Activated CD4-positive, alpha-beta T cell treated with anti-CD3 and anti-CD28 coated beads, Interleukin-2, amount 50 U/mL, for 24 hours (primary cell): ENCODE data around the gene EMP2.

Experiments
- DNase-seq, 2 donors: peaks; one replicate each; pipeline ENCODE4 v3.0.0-alpha.2; 2020; ENCODE audit warnings: low read depth in 1 of 2, low spot score in 1 of 2

The EMP2 gene

GRCh38 chr16:10610499-10611184, 30.2 kb upstream of the EMP2 start:
- DNase-seq, result no peak

GRCh38 chr16:10609402-10609774, 29.0 kb upstream of the EMP2 start:
- no peak for DNase-seq

DNA sequence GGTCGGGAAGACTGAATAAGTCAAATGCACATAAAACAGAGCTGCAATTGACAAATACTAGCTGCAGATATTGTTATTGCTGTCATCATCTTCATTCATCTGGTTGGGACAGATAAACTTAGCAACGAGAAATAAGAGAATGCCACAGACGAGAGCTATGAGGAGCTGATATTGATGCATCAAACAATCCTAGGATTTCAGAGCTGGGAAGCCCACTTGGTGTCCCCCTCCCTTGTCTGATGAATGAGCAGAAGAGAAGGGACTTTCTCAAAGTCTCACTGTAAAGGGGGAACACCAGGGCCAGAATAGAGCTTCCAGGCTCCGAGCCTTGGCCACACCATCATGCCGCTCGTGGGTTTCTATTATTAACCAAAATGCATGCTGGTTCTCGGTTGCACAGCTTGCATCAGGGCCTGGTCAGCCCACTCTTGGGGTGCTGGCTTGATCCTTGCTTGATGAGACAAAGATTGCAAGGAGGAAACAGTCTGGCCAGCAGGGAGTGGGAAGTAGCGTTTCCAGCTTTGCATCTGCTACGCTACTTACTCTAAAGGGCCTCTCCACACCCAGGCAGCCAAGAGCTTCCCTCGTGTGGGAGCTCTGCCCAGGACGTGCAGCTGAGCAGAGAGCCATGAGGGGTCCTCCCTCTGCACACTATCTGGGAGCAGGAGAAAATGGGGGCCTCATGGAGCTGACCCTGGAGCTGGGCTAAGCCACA, 28.4 kb upstream of the EMP2 start:
- DNase-seq, result no peak

DNA sequence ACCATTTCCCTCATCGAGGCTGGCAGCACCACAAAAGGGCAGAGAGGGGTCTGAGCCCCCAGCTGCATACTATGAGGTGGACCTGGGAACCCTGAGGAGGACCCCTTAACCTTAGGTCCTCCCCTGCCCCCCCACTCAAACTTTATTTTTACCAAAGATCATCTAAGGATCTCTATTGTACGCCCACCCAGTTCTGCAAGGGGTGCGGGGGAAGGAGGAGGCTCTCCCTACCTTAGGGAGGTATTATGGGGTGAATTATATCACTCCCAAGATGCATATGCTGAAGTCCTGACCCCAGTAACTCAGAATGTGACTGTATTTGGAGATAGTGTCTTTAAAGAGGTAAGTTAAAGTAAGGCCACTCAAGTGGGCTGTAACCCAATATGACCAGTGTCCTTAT, 26.8 kb upstream of the EMP2 start:
- DNase-seq, result no peak

DNA sequence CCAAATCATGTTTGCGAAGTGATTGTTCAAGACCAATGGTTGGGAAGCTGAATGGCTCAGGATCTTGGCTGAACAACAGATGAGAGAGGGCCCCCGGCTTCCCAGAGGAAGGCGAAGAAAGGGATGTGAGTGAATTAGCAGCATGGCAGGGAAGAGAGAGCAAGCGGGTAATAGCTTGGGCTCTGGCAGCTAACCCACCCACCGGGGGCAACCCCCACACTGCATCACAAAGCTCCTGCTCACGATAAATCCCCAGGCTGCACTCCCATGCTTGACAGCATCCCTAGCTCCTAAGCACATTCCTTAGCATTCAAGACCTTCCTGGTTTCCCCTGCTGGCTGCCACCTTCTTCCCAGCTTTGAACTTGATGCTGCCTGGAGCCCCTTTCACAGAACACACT, 26.2 kb upstream of the EMP2 start:
- no peak for DNase-seq

GRCh38 chr16:10605636-10606035, 25.2 kb upstream of the EMP2 start:
- DNase-seq, result no peak

DNA sequence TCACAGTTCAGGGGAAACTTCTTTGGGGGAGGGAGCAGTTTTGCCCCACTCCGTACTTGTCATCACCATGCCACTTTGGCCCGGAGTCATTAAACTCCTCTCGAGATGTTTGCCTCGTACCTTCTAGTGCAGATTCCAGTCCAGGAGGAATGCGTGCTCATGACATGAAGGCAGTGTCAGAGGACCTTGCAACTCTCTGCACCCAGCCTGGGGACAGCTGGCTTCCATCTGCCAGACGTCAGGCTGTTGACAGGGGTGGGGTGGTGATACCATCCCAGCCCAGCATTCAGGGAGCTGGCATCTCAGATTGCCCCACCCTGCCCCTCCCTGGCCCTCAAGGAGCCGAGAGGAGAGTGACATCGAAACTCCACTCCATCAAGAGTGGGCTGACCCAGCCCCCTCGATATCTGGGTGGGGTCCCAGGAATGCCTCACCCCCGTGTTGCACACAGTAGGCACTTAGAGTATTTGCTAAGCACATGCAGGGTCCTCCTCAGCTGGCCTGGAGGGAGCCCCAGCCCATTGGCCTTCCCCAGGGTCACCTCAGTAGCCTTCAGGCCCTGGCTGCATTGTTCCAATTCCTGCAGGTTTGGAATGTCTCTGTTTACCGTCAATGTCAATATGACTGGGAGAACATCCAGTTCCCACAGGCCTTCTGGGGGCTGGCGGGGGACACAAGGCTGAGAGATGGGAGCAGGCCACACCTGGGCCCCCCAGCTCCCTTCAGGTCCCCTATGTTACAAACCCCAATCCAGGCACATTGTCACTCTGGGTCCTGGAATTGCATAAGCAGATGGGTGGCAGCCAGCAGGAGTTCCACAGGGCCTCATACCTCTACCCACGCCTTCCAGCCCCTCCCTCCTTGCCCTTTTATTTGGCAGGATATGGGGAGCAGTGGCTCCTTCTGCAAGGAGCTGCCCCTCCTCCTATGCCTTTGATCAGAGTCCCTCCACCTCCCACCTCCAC, 21.3 kb upstream of the EMP2 start:
- DNase-seq, result no peak

GRCh38 chr16:10600782-10601443, 20.5 kb upstream of the EMP2 start:
- DNase-seq, result no peak

GRCh38 chr16:10599626-10600025, 19.2 kb upstream of the EMP2 start:
- no peak for DNase-seq

- no peak for DNase-seq
Observed at GRCh38 chr16:10598157-10598556, 17.8 kb upstream of the EMP2 start.

- no peak for DNase-seq
Observed at GRCh38 chr16:10597187-10597601, 16.8 kb upstream of the EMP2 start.

DNA sequence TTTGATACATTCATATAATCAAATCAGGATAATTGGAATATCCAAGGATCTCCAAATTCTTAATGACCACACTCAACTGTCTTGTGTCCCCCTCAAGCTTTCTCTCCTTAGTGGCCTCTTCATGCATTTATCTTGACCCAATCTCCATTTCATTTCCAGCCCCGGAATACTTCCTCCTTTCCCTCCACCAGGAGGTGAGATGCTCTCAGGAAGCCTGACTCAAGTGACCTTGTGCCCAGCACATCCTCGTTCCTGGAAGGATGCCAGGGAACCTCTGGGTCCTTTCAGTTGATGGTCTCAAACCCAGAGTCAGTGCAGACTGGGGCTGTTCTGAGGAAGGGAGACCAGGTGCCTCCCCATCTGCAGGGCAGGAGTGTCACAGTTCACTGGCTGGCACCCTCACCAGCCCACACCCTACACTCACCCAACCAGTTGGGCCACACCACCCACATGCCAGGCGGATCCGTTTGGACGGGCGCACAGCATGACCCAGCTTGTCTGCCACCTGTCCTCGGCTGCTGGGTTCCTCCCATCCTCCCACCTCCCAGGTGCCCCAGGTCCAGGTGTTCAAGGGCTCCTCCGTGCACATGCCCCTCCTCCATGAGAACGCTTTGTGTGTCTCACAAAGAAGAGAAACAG, 14.0 kb upstream of the EMP2 start:
- no peak for DNase-seq

- no peak for DNase-seq
Observed at GRCh38 chr16:10592611-10593010, 12.2 kb upstream of the EMP2 start.

DNA sequence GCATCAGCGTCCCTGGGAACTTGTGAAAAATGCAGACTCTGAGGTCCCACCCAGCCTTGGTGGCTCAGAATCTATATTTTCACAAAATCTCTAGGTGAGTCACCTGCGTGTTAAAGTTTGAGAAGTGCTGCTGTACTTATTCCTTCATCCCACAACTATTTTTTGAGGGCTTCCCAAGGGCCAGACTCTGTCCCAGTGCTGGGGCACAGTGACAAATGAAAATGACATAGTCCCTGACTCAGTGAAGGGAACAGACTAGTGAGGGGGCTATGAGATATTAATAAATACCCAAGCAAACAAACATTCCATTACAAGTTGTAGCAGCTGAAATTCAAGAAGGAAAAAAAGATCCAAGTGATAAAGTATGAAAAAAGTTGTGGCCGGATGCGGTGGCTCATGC, 9.9 kb upstream of the EMP2 start:
- DNase-seq, result no peak

- DNase-seq, result no peak
Observed at GRCh38 chr16:10589109-10589508, 8.7 kb upstream of the EMP2 start.

DNA sequence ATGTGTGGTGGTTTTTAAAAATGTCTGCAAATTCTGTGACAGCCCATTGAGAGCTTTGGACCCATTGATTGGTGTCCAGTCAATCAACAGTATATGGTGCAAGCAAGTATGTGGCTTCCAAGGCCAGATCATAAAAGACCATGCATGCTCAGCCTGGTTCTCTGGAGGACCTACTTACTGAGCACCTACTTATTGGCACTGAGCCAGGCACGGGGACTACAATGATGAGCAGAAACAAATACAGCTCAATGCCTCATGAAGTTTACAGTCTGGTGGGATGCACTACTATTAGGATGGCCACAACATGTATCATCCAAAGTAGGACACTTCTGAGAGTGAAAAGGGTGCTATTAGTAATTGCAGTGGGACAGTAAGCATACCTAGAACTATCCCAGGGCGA, 7.2 kb upstream of the EMP2 start:
- no peak for DNase-seq

DNA sequence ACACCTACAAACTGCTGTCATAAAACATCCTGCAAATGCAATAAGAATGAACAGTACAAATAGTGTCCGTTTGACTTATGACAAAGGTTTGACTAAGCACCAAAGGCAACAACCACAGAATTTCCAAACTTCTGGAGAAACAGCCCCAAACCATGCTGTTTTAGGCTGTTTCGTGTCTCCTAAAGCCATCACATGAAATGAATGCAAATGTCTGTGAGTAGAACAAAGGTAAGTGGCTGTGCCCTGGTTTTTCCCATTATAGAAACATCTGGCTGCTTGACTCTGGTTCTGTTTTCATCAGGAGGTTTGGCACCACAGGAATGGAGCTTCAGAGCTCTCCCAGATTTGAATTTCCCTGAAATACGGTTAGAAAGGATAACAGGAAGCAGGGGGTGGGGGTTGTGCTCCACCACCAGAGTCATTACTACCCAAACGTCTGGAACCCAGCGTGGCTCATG, 4.6 kb upstream of the EMP2 start:
- no peak for DNase-seq

- DNase-seq, result no peak
Observed at GRCh38 chr16:10583269-10583668, 2.9 kb upstream of the EMP2 start.

GRCh38 chr16:10581507-10581906, 1.1 kb upstream of the EMP2 start:
- no peak for DNase-seq

- no peak for DNase-seq
Observed at GRCh38 chr16:10580883-10581247, 467 bp upstream of the EMP2 start.

GRCh38 chr16:10579575-10579964, 828 bp downstream of the EMP2 start:
- DNase-seq, result no peak
